ENCODE results near the gene YWHAH. TPM values are rescaled to one million over a fixed set of nuclear protein-coding genes. Genes with fewer than 3 reads are reported as not detected.

The YWHAH gene
- total and polyA plus RNA-seq, 4 donors, result 50.1 to 151 (median 90.0) TPM

DNA sequence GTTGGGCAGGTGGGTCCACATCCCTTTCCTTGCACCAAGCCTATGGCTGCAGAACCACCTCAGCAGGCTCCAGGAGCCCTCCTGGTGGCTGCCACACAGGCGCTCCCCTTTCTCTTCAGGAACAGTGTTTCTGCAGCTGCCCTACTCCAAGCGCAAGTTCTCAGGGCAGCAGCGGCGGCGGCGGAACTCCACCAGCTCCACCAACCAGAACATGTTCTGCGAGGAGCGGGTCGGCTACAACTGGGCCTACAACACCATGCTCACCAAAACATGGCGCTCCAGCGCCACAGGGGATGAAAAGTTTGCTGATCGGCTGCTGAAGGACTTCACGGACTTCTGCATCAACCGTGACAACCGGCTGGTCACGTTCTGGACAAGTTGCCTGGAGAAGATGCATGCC, 38.2 kb upstream of the YWHAH start:
- ATAC-seq (ENCODE audit: insufficient read depth, low FRiP score) (no peak), DNase-seq (no peak)
- TF ChIP-seq, protein P1, sequence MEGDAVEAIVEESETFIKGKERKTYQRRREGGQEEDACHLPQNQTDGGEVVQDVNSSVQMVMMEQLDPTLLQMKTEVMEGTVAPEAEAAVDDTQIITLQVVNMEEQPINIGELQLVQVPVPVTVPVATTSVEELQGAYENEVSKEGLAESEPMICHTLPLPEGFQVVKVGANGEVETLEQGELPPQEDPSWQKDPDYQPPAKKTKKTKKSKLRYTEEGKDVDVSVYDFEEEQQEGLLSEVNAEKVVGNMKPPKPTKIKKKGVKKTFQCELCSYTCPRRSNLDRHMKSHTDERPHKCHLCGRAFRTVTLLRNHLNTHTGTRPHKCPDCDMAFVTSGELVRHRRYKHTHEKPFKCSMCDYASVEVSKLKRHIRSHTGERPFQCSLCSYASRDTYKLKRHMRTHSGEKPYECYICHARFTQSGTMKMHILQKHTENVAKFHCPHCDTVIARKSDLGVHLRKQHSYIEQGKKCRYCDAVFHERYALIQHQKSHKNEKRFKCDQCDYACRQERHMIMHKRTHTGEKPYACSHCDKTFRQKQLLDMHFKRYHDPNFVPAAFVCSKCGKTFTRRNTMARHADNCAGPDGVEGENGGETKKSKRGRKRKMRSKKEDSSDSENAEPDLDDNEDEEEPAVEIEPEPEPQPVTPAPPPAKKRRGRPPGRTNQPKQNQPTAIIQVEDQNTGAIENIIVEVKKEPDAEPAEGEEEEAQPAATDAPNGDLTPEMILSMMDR (IDR thresholded peaks at IDR 0.05; ENCODE audit: control extremely low read depth, extremely low read depth), result no peak

DNA sequence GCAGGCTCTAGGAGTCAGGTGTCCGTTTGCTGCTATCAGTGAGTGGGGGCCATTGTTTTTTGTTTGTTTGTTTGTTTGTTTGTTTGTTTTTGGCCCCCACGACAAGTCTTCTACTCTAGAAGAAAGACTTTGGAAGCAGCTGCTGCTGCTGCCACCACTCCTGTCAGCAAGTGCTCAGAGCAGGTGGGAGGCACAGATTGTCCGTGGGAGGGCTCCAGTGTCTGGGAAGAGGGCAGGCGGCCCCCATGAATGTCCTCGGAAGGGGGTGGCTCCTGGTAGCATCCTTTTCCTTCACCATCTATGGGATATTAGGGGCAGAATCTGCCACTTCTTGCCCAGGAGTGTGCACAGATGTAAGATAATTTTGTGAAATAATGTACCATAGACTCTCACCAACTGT, 37.8 kb upstream of the YWHAH start:
- DNase-seq (no peak), ATAC-seq (ENCODE audit: insufficient read depth, low FRiP score) (no peak)
- Histone ChIP-seq H3K9me3 (ENCODE audit: control insufficient read depth in 4 of 4, insufficient read depth in 3 of 4, low read length in 3 of 4) (no peaks in the 10 kb centered on the region), H3K4me1 (ENCODE audit: control insufficient read depth in 5 of 5, insufficient read depth in 5 of 5, low read length in 5 of 5) (peaks cover 0 to 3% (median 0%) of the 10 kb centered on the region in 5 donors), H3K27me3 (ENCODE audit: control insufficient read depth in 3 of 3, insufficient read depth in 3 of 3, low read length in 2 of 3) (no peaks in the 10 kb centered on the region), H3K4me3 (no peak overlapping the region), H3K36me3 (ENCODE audit: control insufficient read depth in 4 of 4, insufficient read depth in 4 of 4, low read length in 4 of 4) (peaks cover 3 to 15% (median 8%) of the 10 kb centered on the region in 4 donors), H3K27ac (ENCODE audit: low read depth in 1 of 2, low read length in 1 of 2) (no peak overlapping the region), H3K9ac (ENCODE audit: insufficient read depth in 1 of 2, low read length in 2 of 2) (no peak overlapping the region)
- TF ChIP-seq, protein P1 (IDR thresholded peaks at IDR 0.05; ENCODE audit: control extremely low read depth, extremely low read depth), result no peak
- 91 to 99% methylated on average over 5 of the region's 5 CpGs for WGBS, 2 donors

More for the DNA sequence above, 38.2 kb upstream of the YWHAH start:
- Histone ChIP-seq H3K27me3 (ENCODE audit: control insufficient read depth in 3 of 3, insufficient read depth in 3 of 3, low read length in 2 of 3) (no peaks in the 10 kb centered on the region), H3K4me3 (no peak overlapping the region), H3K4me1 (ENCODE audit: control insufficient read depth in 5 of 5, insufficient read depth in 5 of 5, low read length in 5 of 5) (peaks cover 0 to 6% (median 0%) of the 10 kb centered on the region in 5 donors), H3K36me3 (ENCODE audit: control insufficient read depth in 4 of 4, insufficient read depth in 4 of 4, low read length in 4 of 4) (peaks cover 3 to 19% (median 8%) of the 10 kb centered on the region in 4 donors), H3K27ac (ENCODE audit: low read depth in 1 of 2, low read length in 1 of 2) (no peak overlapping the region), H3K9ac (ENCODE audit: insufficient read depth in 1 of 2, low read length in 2 of 2) (no peak overlapping the region), H3K9me3 (ENCODE audit: control insufficient read depth in 4 of 4, insufficient read depth in 3 of 4, low read length in 3 of 4) (no peaks in the 10 kb centered on the region)
- WGBS, 2 donors, result 96 to 98% methylated on average over 16 of the region's 16 CpGs

DNA sequence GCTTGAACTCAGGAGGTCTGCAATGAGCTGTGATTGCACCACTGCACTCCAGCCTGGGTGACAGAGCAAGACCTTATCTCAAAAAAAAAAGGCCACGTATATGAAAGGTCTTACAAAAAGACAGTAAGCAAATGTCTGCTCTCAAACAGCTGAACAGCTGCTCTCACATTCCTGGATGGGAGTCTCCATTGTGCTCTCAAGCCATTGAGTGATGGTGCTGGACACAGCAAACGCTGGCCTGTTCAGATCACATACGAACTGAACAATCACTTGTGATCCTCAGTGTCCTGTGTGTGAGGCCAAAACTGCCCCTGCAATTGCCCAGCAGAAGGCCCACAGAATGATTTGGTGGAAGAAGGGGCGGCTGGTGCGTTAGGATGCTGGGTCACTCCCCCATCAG, 34.4 kb upstream of the YWHAH start:
- TF ChIP-seq, protein P1 (IDR thresholded peaks at IDR 0.05; ENCODE audit: control extremely low read depth, extremely low read depth), result no peak
- DNase-seq, result no peak
- 90 to 92% methylated on average over 5 of the region's 5 CpGs for WGBS, 2 donors
- Histone ChIP-seq H3K27me3 (ENCODE audit: control insufficient read depth in 3 of 3, insufficient read depth in 3 of 3, low read length in 2 of 3) (no peaks in the 10 kb centered on the region), H3K4me3 (no peak overlapping the region), H3K4me1 (ENCODE audit: control insufficient read depth in 5 of 5, insufficient read depth in 5 of 5, low read length in 5 of 5) (no peaks in the 10 kb centered on the region), H3K9me3 (ENCODE audit: control insufficient read depth in 4 of 4, insufficient read depth in 3 of 4, low read length in 3 of 4) (no peaks in the 10 kb centered on the region), H3K9ac (ENCODE audit: insufficient read depth in 1 of 2, low read length in 2 of 2) (no peak overlapping the region), H3K27ac (ENCODE audit: low read depth in 1 of 2, low read length in 1 of 2) (no peak overlapping the region), H3K36me3 (ENCODE audit: control insufficient read depth in 4 of 4, insufficient read depth in 4 of 4, low read length in 4 of 4) (peaks cover 0 to 7% (median 5%) of the 10 kb centered on the region in 4 donors)
- ATAC-seq (ENCODE audit: insufficient read depth, low FRiP score), result no peak

All from lung (tissue), 12 donors.